IMR-90 (cell line): ENCODE measurements around the gene DGKB. TPM values are rescaled to one million over a fixed set of nuclear protein-coding genes. Genes with fewer than 3 reads are reported as not detected.

Experiments
- ATAC-seq: fragments of 200-7000 bp; cut with Tn5 transposase; 2 replicates; pipeline ENCODE4 v1.9.1; 2020; ENCODE audit warnings: low read depth, mild to moderate bottlenecking, moderate library complexity
- BruUV-seq: library from RNA; stranded (reverse); fragments of 400-500 nt; replicated peaks from 2 replicates; lab custom pipeline; 2021; lab: Mats Ljungman, UMichigan
- CTCF ChIA-PET: fragments of 300-600 bp; formaldehyde crosslinking; extraction: SDS; loops from one replicate; lab custom pipeline; 2021; ENCODE audit warnings: antibody characterized with exemption; lab: Yijun Ruan, JAX
- POLR2A ChIA-PET: fragments of 300-600 bp; sonication (Branson Sonifier 250); formaldehyde crosslinking; loops from one replicate; lab custom pipeline; 2022; ENCODE audit warnings: antibody characterized with exemption; ENCODE audit not compliant: unreplicated experiment; lab: Charles Lee
- DNase-seq: peaks from one replicate; pipeline ENCODE4 v3.0.0; 2013
- H2AFZ ChIP-seq: replicated peaks from 2 replicates; pipeline ENCODE3; 2013; ENCODE audit warnings: low read length, mild to moderate bottlenecking; ENCODE audit not compliant: poor library complexity
- H2AK5ac ChIP-seq: 2 replicates; pipeline ENCODE4 v1.6.1; 2013; ENCODE audit warnings: low read depth, low read length, inconsistent platforms
- H2AK9ac ChIP-seq: replicated peaks from 2 replicates; pipeline ENCODE3; 2013; ENCODE audit warnings: mild to moderate bottlenecking, low read depth, low read length, moderate library complexity; ENCODE audit not compliant: poor library complexity
- H2BK120ac ChIP-seq: 2 replicates; pipeline ENCODE4 v1.6.1; 2013; ENCODE audit warnings: low read depth, low read length, inconsistent platforms
- H2BK15ac ChIP-seq: 3 replicates; pipeline ENCODE4 v1.6.1; 2013; ENCODE audit warnings: low read depth, low read length, inconsistent platforms
- H2BK20ac ChIP-seq: 2 replicates; pipeline ENCODE4 v1.6.1; 2013; ENCODE audit warnings: low read depth, mild to moderate bottlenecking, inconsistent platforms, low read length, moderate library complexity
- H2BK5ac ChIP-seq: 2 replicates; pipeline ENCODE4 v1.6.1; 2013; ENCODE audit warnings: mild to moderate bottlenecking, low read depth, low read length, inconsistent platforms; ENCODE audit not compliant: poor library complexity, severe bottlenecking
- H3K14ac ChIP-seq: replicated peaks from 2 replicates; pipeline ENCODE4 v1.6.1; 2013; ENCODE audit warnings: low read depth, low read length, inconsistent platforms
- H3K18ac ChIP-seq: 2 replicates; pipeline ENCODE4 v1.6.1; 2013; ENCODE audit warnings: low read depth, low read length, control low read depth
- H3K23ac ChIP-seq: 2 replicates; pipeline ENCODE4 v1.6.1; 2013; ENCODE audit warnings: low read depth, low read length, inconsistent platforms
- H3K27ac ChIP-seq: 2 replicates; pipeline ENCODE4 v1.5.1; 2013; ENCODE audit warnings: mild to moderate bottlenecking, control low read depth, low read length; ENCODE audit not compliant: insufficient read depth
- H3K27me3 ChIP-seq: 2 replicates; pipeline ENCODE4 v1.6.1; 2013; ENCODE audit warnings: low read length; ENCODE audit not compliant: control insufficient read depth, insufficient read depth
- H3K36me3 ChIP-seq: 2 replicates; pipeline ENCODE4 v1.6.1; 2013; ENCODE audit warnings: low read length, mixed read lengths; ENCODE audit not compliant: control insufficient read depth, insufficient read depth
- H3K4ac ChIP-seq: 2 replicates; pipeline ENCODE4 v1.6.1; 2013; ENCODE audit warnings: low read depth, low read length, inconsistent platforms
- H3K4me1 ChIP-seq: 2 replicates; pipeline ENCODE4 v1.6.1; 2013; ENCODE audit warnings: low read length, mixed read lengths; ENCODE audit not compliant: control insufficient read depth, insufficient read depth
- H3K4me2 ChIP-seq: 2 replicates; pipeline ENCODE4 v1.6.1; 2013; ENCODE audit warnings: low read depth, mild to moderate bottlenecking, control low read depth, low read length, moderate library complexity
- H3K4me3 ChIP-seq: 2 replicates; pipeline ENCODE4 v1.5.1; 2013; ENCODE audit warnings: low read depth, mild to moderate bottlenecking, control low read depth, low read length, moderate library complexity; ENCODE audit not compliant: insufficient read depth
- H3K56ac ChIP-seq: 2 replicates; pipeline ENCODE4 v1.6.1; 2013; ENCODE audit warnings: low read length, inconsistent platforms; ENCODE audit not compliant: insufficient read depth; ENCODE audit errors: extremely low read depth
- H3K79me1 ChIP-seq, 2 experiments: 2 replicates each; pipeline ENCODE4 v1.6.1; 2013; ENCODE audit warnings: low read length in 2 of 2, inconsistent platforms in 1 of 2, low read depth in 1 of 2
- H3K9ac ChIP-seq: 2 replicates; pipeline ENCODE4 v1.6.1; 2013; ENCODE audit warnings: low read depth, low read length, control low read depth
- H3K9me1 ChIP-seq: 2 replicates; pipeline ENCODE4 v1.6.1; 2013; ENCODE audit warnings: low read length, inconsistent platforms; ENCODE audit not compliant: insufficient read depth
- H3K9me3 ChIP-seq: 2 replicates; pipeline ENCODE4 v1.6.1; 2013; ENCODE audit warnings: low read length; ENCODE audit not compliant: control insufficient read depth, insufficient read depth
- H4K20me1 ChIP-seq: 2 replicates; pipeline ENCODE4 v1.6.1; 2013; ENCODE audit warnings: low read length, inconsistent platforms; ENCODE audit not compliant: insufficient read depth
- H4K5ac ChIP-seq: 2 replicates; pipeline ENCODE4 v1.6.1; 2013; ENCODE audit warnings: mild to moderate bottlenecking, low read depth, low read length, control low read depth
- H4K8ac ChIP-seq, 2 experiments: 2 replicates each; pipeline ENCODE4 v1.6.1; 2013; ENCODE audit warnings: low read depth in 2 of 2, low read length in 2 of 2, control low read depth in 1 of 2, inconsistent platforms in 1 of 2
- H4K91ac ChIP-seq: 2 replicates; pipeline ENCODE4 v1.6.1; 2013; ENCODE audit warnings: low read depth, low read length, inconsistent platforms; ENCODE audit not compliant: insufficient read depth
- CEBPB ChIP-seq: IDR thresholded peaks from 2 replicates; pipeline ENCODE4 v1.6.1; 2012; ENCODE audit warnings: low read depth, low read length, improper control_type of control experiment
- CTCF ChIP-seq: conservative IDR thresholded peaks from 2 replicates; pipeline ENCODE4 v1.5.1; 2012; ENCODE audit warnings: mild to moderate bottlenecking, low read depth, low read length, improper control_type of control experiment
- FOS ChIP-seq: fragments of 150-350 bp; IDR thresholded peaks from 2 replicates; pipeline ENCODE4 v1.6.1; 2016; ENCODE audit warnings: low read depth, low read length
- MAZ ChIP-seq: IDR thresholded peaks from 2 replicates; pipeline ENCODE4 v1.6.1; 2012; ENCODE audit warnings: low read depth, mild to moderate bottlenecking, low read length, improper control_type of control experiment, moderate library complexity, borderline replicate concordance
- MXI1 ChIP-seq: IDR thresholded peaks from 2 replicates; pipeline ENCODE4 v1.6.1; 2012; ENCODE audit warnings: low read depth, mild to moderate bottlenecking, low read length, moderate library complexity, borderline replicate concordance
- NFE2L2 ChIP-seq: fragments of 150-350 bp; IDR thresholded peaks from 2 replicates; pipeline ENCODE4 v1.6.1; 2016; ENCODE audit warnings: low read depth, mild to moderate bottlenecking, low read length
- POLR2A ChIP-seq: IDR thresholded peaks from 2 replicates; pipeline ENCODE4 v1.6.1; 2012; ENCODE audit warnings: mild to moderate bottlenecking, low read depth, low read length
- RAD21 ChIP-seq: IDR thresholded peaks from 2 replicates; pipeline ENCODE4 v1.6.1; 2012; ENCODE audit warnings: low read length, improper control_type of control experiment
- RCOR1 ChIP-seq: IDR thresholded peaks from 2 replicates; pipeline ENCODE4 v1.6.1; 2012; ENCODE audit warnings: mild to moderate bottlenecking, low read length, improper control_type of control experiment; ENCODE audit not compliant: insufficient replicate concordance
- RFX5 ChIP-seq: IDR thresholded peaks from 2 replicates; pipeline ENCODE4 v1.8.0; 2012; ENCODE audit warnings: low read depth, mild to moderate bottlenecking, low read length, moderate library complexity
- SMC3 ChIP-seq: fragments of 150-350 bp; IDR thresholded peaks from 2 replicates; pipeline ENCODE4 v1.6.1; 2016; ENCODE audit warnings: low read depth, mild to moderate bottlenecking, antibody characterized with exemption, low read length, moderate library complexity
- USF2 ChIP-seq: fragments of 150-350 bp; IDR thresholded peaks from 2 replicates; pipeline ENCODE4 v1.6.1; 2017; ENCODE audit warnings: mild to moderate bottlenecking, antibody characterized with exemption, low read length, low read depth
- dilution Hi-C: fragments of 300-500 bp; cut with HindIII; formaldehyde crosslinking; loops from one replicate; pipeline ENCODE4 v1.14.3; 2018; ENCODE audit warnings: low sequenced_read_pairs; ENCODE audit not compliant: unreplicated experiment
- in situ Hi-C: fragments of 300-500 bp; cut with MboI; formaldehyde crosslinking; loops from 3 replicates; pipeline ENCODE4 v1.14.3; 2019; ENCODE audit warnings: low sequenced_read_pairs, inconsistent platforms, mixed read lengths
- intact Hi-C: fragments of 100-400 bp; cut with micrococcal nuclease; formaldehyde crosslinking; loops from 2 replicates; pipeline ENCODE4 v1.10.0; 2022
- polyA plus RNA-seq, 3 experiments: library from polyadenylated mRNA; depleted of rRNA; stranded (reverse); fragments of >200 nt; gene quantifications; 2 replicates each; pipeline ENCODE4 v1.2.3, GENCODE V29; 2012; ENCODE audit warnings: low replicate concordance in 1 of 3
- total RNA-seq: library from RNA; depleted of rRNA; stranded (reverse); fragments of >200 nt; gene quantifications from 2 replicates; pipeline ENCODE4 v1.2.3, GENCODE V29; 2012

DGKB gene
- total and polyA plus RNA-seq, 2 of the 4 experiments (the other 2 are of a cell fraction): not detected

- no TSS peak for BruUV-seq
- POLR2A ChIA-PET: no interaction called here
- no peaks in the 10 kb centered on the region for H3K4me1 ChIP-seq
Measured at GRCh38 chr7:14622559-14622958, 280.0 kb downstream of the DGKB start.

More at GRCh38 chr7:14622559-14622958, 280.0 kb downstream of the DGKB start:
- no peak overlapping the region for H2BK5ac ChIP-seq
- H2BK15ac ChIP-seq: no peak overlapping the region
- H3K27me3 ChIP-seq: no peaks in the 10 kb centered on the region
- no peaks in the 10 kb centered on the region for H3K9me1 ChIP-seq
- no peak overlapping the region for H2BK20ac ChIP-seq
- no peak overlapping the region for H3K4ac ChIP-seq
- H3K18ac ChIP-seq: no peak overlapping the region
- H2BK120ac ChIP-seq: no peak overlapping the region
- TF ChIP-seq POLR2A: no peak
- no peak for TF ChIP-seq MXI1
- TF ChIP-seq RAD21: no peak
- no peak for TF ChIP-seq CEBPB
- no peak for TF ChIP-seq RFX5
- TF ChIP-seq NFE2L2: no peak
- TF ChIP-seq MAZ: no peak
- TF ChIP-seq CTCF: no peak
- no peak for TF ChIP-seq SMC3
- no peak for TF ChIP-seq FOS
- no peak for TF ChIP-seq USF2
- TF ChIP-seq RCOR1: no peak
- ATAC-seq: no peak
- H3K36me3 ChIP-seq: no peaks in the 10 kb centered on the region
- no peaks in the 10 kb centered on the region for H3K9me3 ChIP-seq
- H3K23ac ChIP-seq: no peak overlapping the region
- H3K56ac ChIP-seq: no peak overlapping the region
- no peak overlapping the region for H2AFZ ChIP-seq
- H2AK9ac ChIP-seq: no peak overlapping the region
- H3K4me3 ChIP-seq: no peak overlapping the region
- no peak overlapping the region for H3K4me2 ChIP-seq
- no peak overlapping the region for H3K27ac ChIP-seq
- dilution Hi-C loops: no loop called here
- no peak overlapping the region for H4K5ac ChIP-seq
- H3K14ac ChIP-seq: no peak overlapping the region
- CTCF ChIA-PET: no interaction called here
- no peak overlapping the region for H3K9ac ChIP-seq
- in situ Hi-C loops: no loop called here
- intact Hi-C loops: no loop called here
- H4K91ac ChIP-seq: no peak overlapping the region
- no peak overlapping the region for H2AK5ac ChIP-seq
- DNase-seq: no peak
- no peaks in the 10 kb centered on the region for H3K79me1 ChIP-seq
- no peak overlapping the region for H4K8ac ChIP-seq
- no peaks in the 10 kb centered on the region for H4K20me1 ChIP-seq
